Measurements from ENCODE around the gene TNS1. TPM values are rescaled to one million over a fixed set of nuclear protein-coding genes. Genes with fewer than 3 reads are reported as not detected.

TNS1 gene
- polyA plus RNA-seq, 6 donors from 2014 or later = 0.05 to 0.57 (median 0.35) TPM; not detected in 2

DNA sequence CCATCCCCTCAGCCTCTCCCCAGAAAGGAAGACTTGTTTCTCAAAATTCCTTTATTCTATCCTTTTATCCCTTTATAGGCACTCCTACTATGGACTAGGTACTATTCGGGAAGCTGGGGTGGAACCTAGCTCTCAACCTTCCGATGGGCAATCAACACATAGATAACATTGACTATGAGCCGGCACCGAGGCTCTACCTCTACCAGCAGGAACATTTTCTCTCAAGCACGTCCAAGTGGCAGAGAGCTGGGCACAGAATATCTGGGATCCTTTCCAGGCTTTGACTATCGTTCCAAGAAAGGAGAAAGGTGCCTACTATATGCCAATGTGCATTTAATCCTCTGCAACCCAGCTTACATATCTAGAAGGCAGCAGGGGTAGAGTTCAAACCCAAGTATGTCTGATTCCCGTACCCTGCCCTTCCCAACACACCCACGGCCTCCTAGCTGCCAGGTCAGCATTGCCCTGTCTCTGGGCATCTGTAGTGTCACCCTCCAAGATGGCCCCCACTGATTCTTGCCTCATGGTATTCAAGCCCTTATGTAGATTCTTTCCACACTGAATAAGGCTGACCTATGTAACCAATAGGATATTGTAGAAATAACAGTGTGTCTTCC lies 28.3 kb downstream of the TNS1 start:
- Mint-ChIP-seq H3K27me3 (peaks cover 0 to 7% (median 0%) of the 10 kb centered on the region in 3 donors), H3K36me3 (no peaks in the 10 kb centered on the region), H3K9me3 (peaks cover 0 to 8% (median 2%) of the 10 kb centered on the region in 7 donors), H3K27ac (no peak overlapping the region), H3K4me3 (no peak overlapping the region), H3K4me1 (peaks cover 0 to 3% (median 0%) of the 10 kb centered on the region in 3 donors)
- DNase-seq (no peak), ATAC-seq (ENCODE audit: low read depth in 2 of 2) (no peak)

DNA sequence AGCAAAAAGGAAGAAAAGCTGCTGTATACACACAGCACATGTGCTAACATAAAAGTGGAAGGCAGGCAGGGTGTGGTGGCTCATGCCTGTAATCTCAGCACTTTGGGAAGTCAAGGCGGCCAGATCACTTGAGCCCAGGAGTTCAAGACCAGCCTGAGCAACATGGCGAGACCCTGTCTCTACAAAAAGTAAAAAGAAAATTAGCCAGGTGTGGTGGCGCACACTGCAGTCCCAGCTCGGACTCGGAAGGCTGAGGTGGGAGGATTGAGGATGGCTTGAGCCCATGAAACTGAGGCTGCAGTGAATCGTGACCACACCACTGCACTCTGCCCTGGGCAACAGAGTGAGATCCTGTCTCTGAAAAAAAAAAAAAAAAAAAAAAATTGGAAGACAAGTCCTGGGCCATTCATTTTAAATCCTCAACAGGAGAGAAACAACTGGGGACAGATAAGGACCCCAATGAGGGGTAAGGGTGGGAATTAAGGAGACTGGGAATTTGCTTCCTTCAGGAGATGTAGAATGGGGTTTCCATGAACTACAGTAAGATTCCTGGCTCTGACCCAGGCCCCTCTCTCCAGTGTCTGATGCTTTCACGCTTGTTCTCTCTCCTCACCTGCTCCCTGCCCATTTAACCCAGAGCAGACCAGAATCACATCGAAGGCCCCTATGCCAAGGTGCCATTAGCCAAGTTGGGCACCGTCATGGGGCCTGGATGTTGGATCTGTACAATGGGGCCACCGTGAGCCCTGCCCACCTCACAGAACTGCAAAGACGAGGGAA lies 29.6 kb downstream of the TNS1 start:
- DNase-seq = no peak
- Mint-ChIP-seq H3K27me3 (no peaks in the 10 kb centered on the region), H3K9me3 (peaks cover 0 to 10% (median 4%) of the 10 kb centered on the region in 7 donors), H3K36me3 (no peaks in the 10 kb centered on the region), H3K27ac (no peak overlapping the region), H3K4me3 (no peak overlapping the region), H3K4me1 (no peaks in the 10 kb centered on the region)
- ATAC-seq (ENCODE audit: low read depth in 2 of 2) = no peak

DNA sequence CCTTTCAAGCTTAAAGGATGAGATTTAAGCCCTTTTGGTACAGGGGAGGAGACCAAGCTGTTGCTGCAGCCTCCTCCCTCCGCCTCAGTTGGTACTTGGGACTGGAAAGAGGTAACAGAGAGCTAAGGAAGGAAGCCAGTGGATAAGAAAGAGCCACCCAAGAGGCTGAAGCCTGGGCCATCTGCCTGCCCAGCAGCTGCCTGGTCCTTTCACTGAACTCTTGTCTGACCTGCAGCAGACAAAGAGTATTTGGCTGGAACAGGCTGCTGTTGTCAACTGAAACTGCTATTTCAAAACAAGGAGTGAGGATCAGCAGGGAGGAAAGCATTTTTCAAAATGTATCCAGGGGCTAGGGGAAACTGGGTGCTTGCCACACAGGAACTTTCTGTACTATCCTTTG lies 30.3 kb downstream of the TNS1 start:
- no peaks in the 10 kb centered on the region for H3K27me3 Mint-ChIP-seq
- ATAC-seq (ENCODE audit: low read depth in 2 of 2) (no peak), DNase-seq (no peak)
- peaks cover 0 to 10% (median 4%) of the 10 kb centered on the region in 7 donors for H3K9me3 Mint-ChIP-seq
- H3K27ac Mint-ChIP-seq = no peak overlapping the region
- no peaks in the 10 kb centered on the region for H3K4me1 Mint-ChIP-seq
- H3K4me3 Mint-ChIP-seq = no peak overlapping the region
- H3K36me3 Mint-ChIP-seq = no peaks in the 10 kb centered on the region

DNA sequence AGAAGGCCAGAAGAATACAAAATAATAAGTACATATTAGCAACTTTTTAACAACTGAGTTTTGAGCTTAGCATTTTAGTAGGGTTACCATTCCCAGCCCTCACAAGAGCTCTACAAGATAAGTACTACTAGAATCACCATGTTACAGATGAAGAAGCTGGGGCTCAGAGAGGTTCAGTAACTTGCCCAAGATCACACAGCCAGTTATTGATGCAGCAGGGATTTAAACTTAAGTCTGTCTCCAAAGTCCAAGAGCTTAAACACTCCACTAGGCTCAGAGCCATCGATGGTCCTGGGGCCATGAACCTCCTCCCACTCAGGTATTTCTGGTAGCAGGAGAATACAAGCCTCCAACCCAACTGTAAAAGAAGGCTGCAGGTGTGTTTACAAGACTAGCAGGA lies 30.8 kb downstream of the TNS1 start:
- Mint-ChIP-seq H3K4me1 (no peaks in the 10 kb centered on the region), H3K36me3 (no peaks in the 10 kb centered on the region), H3K27ac (no peak overlapping the region), H3K27me3 (no peaks in the 10 kb centered on the region), H3K9me3 (peaks cover 0 to 10% (median 4%) of the 10 kb centered on the region in 7 donors), H3K4me3 (no peak overlapping the region)
- DNase-seq = no peak
- ATAC-seq (ENCODE audit: low read depth in 2 of 2) = no peak

DNA sequence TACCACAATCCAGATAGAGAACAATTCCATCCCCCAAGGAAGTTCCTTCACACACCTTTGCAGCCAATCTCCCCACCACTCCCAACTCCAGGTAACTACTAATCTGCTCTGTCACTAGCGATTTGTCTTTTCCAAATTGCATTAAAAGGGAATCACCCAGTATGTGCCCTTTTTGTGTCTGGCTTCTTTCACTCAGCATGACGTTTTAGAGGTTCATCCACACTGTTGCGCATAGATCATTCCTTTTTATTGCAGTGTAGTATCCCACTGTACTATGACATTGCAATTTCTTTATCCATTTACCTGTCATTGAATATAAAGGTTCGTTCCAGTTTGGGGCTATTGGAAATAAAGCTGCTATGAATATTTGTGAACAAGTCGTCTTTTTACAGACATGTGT lies 31.6 kb downstream of the TNS1 start:
- peaks cover 0 to 2% (median 0%) of the 10 kb centered on the region in 3 donors for H3K27me3 Mint-ChIP-seq
- no peak overlapping the region for H3K4me3 Mint-ChIP-seq
- no peaks in the 10 kb centered on the region for H3K36me3 Mint-ChIP-seq
- no peak overlapping the region for H3K27ac Mint-ChIP-seq
- peaks cover 0 to 10% (median 4%) of the 10 kb centered on the region in 7 donors for H3K9me3 Mint-ChIP-seq
- ATAC-seq (ENCODE audit: low read depth in 2 of 2) = no peak
- no peak for DNase-seq
- H3K4me1 Mint-ChIP-seq = no peaks in the 10 kb centered on the region

DNA sequence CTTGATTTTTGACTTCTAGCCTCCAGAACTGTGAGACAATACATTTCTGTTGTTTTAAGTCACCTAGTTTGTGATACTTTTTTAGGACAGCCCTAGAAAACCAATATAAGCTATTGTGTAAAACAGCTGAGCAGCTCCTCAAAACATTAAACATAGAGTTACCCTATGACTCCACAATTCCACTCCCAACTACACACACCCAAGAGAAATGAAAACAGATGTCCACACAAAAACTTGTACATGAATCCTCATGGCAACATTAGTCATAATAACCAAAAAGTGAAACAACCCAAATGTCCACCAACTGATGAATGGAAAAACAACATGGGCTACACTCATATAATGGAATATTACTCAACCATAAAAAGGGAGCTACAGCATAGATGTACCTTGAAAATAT lies 32.6 kb downstream of the TNS1 start:
- Mint-ChIP-seq H3K36me3 (no peaks in the 10 kb centered on the region), H3K27me3 (peaks cover 0 to 8% (median 0%) of the 10 kb centered on the region in 3 donors), H3K9me3 (peaks cover 0 to 10% (median 4%) of the 10 kb centered on the region in 7 donors), H3K4me3 (no peak overlapping the region), H3K27ac (no peak overlapping the region), H3K4me1 (no peaks in the 10 kb centered on the region)
- ATAC-seq (ENCODE audit: low read depth in 2 of 2) = no peak
- no peak for DNase-seq

DNA sequence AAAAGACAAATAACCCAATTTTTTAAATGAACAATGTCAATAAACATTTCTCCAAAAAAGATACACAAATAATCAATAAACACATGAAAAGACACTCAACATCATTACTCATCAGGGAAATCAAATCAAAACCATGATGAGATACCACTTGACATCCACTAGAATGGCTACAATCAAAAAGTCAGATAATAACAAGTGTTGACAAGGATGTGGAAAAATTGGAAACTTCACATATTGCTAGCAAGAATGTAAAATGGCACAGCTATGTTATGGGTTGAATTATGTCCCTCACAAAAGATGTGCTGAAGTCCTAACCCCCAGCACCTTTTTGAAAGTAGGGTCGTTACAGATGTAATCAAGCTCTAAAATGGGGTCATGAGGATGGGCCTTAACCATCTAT lies 33.2 kb downstream of the TNS1 start:
- H3K4me1 Mint-ChIP-seq = no peaks in the 10 kb centered on the region
- peak overlapping the region in 1 of 6 donors; percentile 5 for H3K27ac Mint-ChIP-seq
- peaks cover 0 to 8% (median 0%) of the 10 kb centered on the region in 3 donors for H3K27me3 Mint-ChIP-seq
- peaks cover 0 to 10% (median 4%) of the 10 kb centered on the region in 7 donors for H3K9me3 Mint-ChIP-seq
- H3K36me3 Mint-ChIP-seq = no peaks in the 10 kb centered on the region
- DNase-seq = no peak
- ATAC-seq (ENCODE audit: low read depth in 2 of 2) = no peak
- H3K4me3 Mint-ChIP-seq = no peak overlapping the region

DNA sequence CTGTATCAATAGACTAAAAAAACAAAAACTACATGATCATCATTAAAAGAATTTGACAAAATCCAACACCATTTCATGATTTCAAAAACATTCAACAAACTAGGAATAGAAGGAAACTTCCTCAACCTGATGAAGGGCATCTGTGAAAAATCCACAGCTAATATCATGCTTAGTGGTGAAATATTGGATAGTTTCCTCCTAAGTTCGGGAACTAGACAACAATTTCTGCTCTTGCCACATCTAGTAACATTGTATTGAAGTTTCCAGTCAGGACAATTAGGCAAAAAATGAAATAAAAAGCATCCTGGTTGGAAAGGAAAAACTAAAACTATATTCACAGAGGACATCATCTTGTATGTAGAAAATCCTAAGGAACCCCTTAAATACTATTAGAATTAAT lies 34.8 kb downstream of the TNS1 start:
- ATAC-seq (ENCODE audit: low read depth in 2 of 2) (no peak), DNase-seq (no peak)
- Mint-ChIP-seq H3K4me1 (peaks cover 0 to 4% (median 0%) of the 10 kb centered on the region in 3 donors), H3K27ac (no peak overlapping the region), H3K36me3 (no peaks in the 10 kb centered on the region), H3K27me3 (peaks cover 0 to 8% (median 0%) of the 10 kb centered on the region in 3 donors), H3K4me3 (no peak overlapping the region), H3K9me3 (peaks cover 0 to 10% (median 4%) of the 10 kb centered on the region in 7 donors)

DNA sequence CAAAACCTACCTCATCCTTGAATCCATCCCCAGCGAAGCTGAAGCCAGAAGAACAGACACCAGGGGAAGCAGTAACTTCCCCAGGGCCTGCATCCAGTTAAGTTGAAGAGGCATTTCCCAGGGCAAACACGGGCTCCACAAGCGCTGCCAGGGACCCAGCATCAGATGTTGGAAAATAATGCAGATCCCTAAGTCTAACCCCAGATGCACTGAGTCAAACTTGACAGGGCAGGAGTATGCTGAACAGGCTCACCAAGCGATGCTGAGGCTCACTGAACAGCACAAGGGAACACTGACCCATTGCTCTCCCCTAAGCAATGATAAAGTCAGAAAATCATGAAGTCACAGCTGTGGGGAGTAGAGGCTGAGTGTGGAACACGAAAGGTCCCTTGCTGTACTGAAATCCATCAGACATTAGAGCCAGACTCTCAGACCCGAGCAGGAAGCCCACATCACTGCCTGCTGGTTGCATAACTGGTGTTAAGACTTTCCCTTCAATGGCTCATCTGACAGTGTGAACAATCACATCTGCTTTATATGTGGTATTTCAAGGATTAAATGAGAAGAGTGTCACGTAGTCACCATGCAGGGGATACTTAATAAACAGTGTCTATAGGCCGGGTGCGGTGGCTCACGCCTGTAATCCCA lies 36.2 kb downstream of the TNS1 start:
- Mint-ChIP-seq H3K36me3 (no peaks in the 10 kb centered on the region), H3K9me3 (peaks cover 0 to 10% (median 4%) of the 10 kb centered on the region in 7 donors), H3K4me1 (peaks cover 0 to 4% (median 0%) of the 10 kb centered on the region in 3 donors), H3K4me3 (peak overlapping the region in 1 of 8 donors; percentile 15), H3K27me3 (peaks cover 0 to 8% (median 0%) of the 10 kb centered on the region in 3 donors), H3K27ac (peak overlapping the region in 1 of 6 donors; percentile 53)
- DNase-seq (no peak), ATAC-seq (ENCODE audit: low read depth in 2 of 2) (no peak)

DNA sequence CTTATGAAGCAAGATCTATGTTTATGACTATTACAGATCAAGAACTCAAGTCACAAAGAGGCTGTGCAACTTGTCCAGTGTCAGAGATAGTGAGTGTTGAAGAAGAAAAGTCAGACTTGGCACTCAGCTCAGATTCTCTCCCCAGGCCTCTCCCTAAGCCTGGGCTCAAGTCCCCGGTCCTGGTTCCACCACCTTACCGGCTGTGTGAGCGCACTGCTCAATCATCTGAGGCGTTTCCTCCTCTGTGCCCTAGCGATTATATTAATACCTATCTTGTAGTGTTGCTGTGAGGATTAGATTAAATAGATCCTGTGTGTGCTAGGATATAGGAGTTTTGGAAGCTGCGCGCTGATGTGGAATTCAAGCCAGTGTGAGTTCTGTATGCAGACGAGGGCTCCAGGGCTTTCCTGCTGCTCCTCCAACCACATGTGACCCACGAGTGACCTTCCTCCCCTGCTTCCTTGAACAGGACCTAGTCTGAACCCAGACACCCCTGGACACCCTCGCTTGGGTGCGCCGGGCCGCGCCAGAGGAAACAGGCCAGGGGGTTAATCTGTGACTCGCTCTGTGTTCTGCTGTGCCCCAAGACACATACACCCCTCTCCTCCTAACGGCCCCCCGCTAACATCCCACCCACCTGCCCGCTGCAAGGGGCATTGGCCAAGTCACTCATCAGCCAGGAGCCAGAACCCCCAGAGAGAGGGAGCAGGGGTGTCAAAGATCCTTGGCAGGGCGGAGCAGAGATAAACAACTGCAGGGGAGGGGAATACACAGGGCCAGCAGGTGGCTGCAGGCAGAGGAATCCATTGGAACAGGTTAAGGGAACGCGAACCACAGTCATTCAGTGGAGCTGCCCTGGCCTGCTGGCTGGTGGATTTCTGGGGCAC lies 38.3 kb downstream of the TNS1 start:
- H3K4me1 Mint-ChIP-seq = peaks cover 0 to 4% (median 0%) of the 10 kb centered on the region in 3 donors
- H3K4me3 Mint-ChIP-seq = no peak overlapping the region

DNA sequence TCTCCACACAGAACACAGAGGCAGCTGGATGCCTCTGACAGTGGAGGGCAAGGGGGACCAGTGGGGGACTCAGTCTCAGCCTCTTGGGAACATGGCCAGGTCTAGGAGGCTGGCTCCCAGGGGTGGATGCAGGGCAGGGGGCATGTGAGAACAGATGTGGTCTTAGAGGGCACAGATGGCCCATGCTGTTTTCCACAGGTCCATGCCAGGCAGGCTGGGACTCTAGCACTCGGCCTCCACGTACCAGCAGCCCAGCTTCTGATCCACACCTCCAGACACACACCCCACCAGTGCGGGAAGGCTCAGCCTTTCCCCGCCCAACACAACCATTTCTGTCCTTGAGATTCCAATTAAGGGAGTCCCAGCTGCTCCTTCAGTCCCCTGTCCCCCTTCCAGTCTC lies 42.4 kb downstream of the TNS1 start:
- H3K27ac Mint-ChIP-seq = no peak overlapping the region
- DNase-seq (no peak), ATAC-seq (ENCODE audit: low read depth in 2 of 2) (no peak)
- H3K4me1 Mint-ChIP-seq = peaks cover 0 to 4% (median 0%) of the 10 kb centered on the region in 3 donors
- peaks cover 0 to 11% (median 0%) of the 10 kb centered on the region in 3 donors for H3K27me3 Mint-ChIP-seq
- H3K9me3 Mint-ChIP-seq = no peaks in the 10 kb centered on the region
- no peak overlapping the region for H3K4me3 Mint-ChIP-seq
- no peaks in the 10 kb centered on the region for H3K36me3 Mint-ChIP-seq

More for the DNA sequence above, 38.3 kb downstream of the TNS1 start:
- peaks cover 0 to 2% (median 0%) of the 10 kb centered on the region in 7 donors for H3K9me3 Mint-ChIP-seq
- H3K27me3 Mint-ChIP-seq = peaks cover 0 to 8% (median 0%) of the 10 kb centered on the region in 3 donors
- H3K27ac Mint-ChIP-seq = no peak overlapping the region
- no peak for DNase-seq
- ATAC-seq (ENCODE audit: low read depth in 2 of 2) = no peak
- H3K36me3 Mint-ChIP-seq = no peaks in the 10 kb centered on the region

DNA sequence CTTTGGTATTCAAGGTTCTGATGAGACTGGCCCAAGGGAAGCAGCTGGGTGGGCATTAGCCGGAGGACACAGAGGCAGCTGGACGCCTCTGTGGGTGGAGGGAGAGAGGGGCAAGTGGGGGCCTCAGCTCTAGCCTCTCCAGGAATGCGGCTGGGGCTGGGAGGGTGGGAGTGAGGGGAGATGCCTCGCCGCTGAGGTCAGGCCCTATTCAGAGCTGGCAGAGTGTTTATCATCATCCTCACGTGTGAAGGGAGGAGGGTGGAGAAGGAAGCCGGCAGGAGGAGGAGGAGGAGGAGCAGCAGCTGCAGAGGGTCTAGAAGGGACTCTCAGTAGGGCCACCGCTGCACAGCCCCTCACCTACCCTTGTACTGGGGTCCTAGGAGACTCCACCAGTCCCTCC lies 43.1 kb downstream of the TNS1 start:
- Mint-ChIP-seq H3K27me3 (peaks cover 0 to 11% (median 0%) of the 10 kb centered on the region in 3 donors), H3K27ac (no peak overlapping the region), H3K4me3 (peak overlapping the region in 1 of 8 donors; percentile 61), H3K9me3 (no peaks in the 10 kb centered on the region), H3K36me3 (no peaks in the 10 kb centered on the region), H3K4me1 (peaks cover 0 to 4% (median 0%) of the 10 kb centered on the region in 3 donors)
- DNase-seq (no peak), ATAC-seq (ENCODE audit: low read depth in 2 of 2) (no peak)

DNA sequence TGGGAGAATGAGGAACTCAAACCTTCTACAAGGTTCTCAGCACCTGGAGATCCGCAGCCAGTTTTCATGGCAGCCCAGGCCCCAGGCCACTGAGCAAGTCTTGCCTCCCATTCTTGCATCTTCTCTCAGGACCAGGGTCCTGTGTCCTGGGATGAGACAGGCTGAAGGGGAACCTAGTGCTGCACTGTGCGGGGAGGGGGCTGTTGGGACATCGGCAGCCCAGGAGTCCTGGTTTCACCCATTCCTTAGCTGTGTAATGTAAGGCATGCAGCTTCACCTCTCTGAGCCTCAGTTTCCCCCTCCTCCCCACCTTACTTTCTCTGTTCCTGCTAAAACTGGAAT lies 43.9 kb downstream of the TNS1 start:
- no peak for ATAC-seq (ENCODE audit: low read depth in 2 of 2)

More for the DNA sequence above, 43.9 kb downstream of the TNS1 start:
- Mint-ChIP-seq H3K27ac (no peak overlapping the region), H3K36me3 (no peaks in the 10 kb centered on the region), H3K9me3 (no peaks in the 10 kb centered on the region), H3K27me3 (peaks cover 0 to 11% (median 0%) of the 10 kb centered on the region in 3 donors), H3K4me3 (no peak overlapping the region), H3K4me1 (peaks cover 0 to 2% (median 0%) of the 10 kb centered on the region in 3 donors)
- no peak for DNase-seq

Measured in naive B cell (primary cell).